Calu3 (cell line): ENCODE measurements around the gene SLC2A5. TPM values are rescaled to one million over a fixed set of nuclear protein-coding genes. Genes with fewer than 3 reads are reported as not detected.

Source experiments
- BruUV-seq: library from RNA; stranded (reverse); fragments of 400-500 nt; replicated peaks from 2 replicates; lab custom pipeline; 2021; lab: Mats Ljungman, UMichigan
- CTCF ChIA-PET: fragments of 300-600 bp; sonication (Branson Sonifier 250); formaldehyde crosslinking; loops from one replicate; lab custom pipeline; 2022; ENCODE audit warnings: antibody characterized with exemption; lab: Charles Lee
- DNase-seq: peaks from one replicate; pipeline ENCODE4 v3.0.0; 2022
- H3K27ac Mint-ChIP-seq: one replicate; pipeline ENCODE4 v1.8.0; 2022; ENCODE audit warnings: mixed read lengths; ENCODE audit not compliant: unreplicated experiment
- H3K27me3 Mint-ChIP-seq: one replicate; pipeline ENCODE4 v1.8.0; 2022; ENCODE audit warnings: mixed read lengths; ENCODE audit not compliant: unreplicated experiment
- H3K36me3 Mint-ChIP-seq: one replicate; pipeline ENCODE4 v1.8.0; 2022; ENCODE audit warnings: mild to moderate bottlenecking, moderate library complexity, mixed read lengths; ENCODE audit not compliant: insufficient read depth, unreplicated experiment
- H3K4me1 Mint-ChIP-seq: one replicate; pipeline ENCODE4 v1.8.0; 2022; ENCODE audit warnings: mild to moderate bottlenecking, low read depth, mixed read lengths; ENCODE audit not compliant: unreplicated experiment
- H3K4me3 Mint-ChIP-seq: one replicate; pipeline ENCODE4 v1.8.0; 2022; ENCODE audit warnings: mild to moderate bottlenecking, low read depth, moderate library complexity, mixed read lengths; ENCODE audit not compliant: unreplicated experiment
- H3K9me3 Mint-ChIP-seq: one replicate; pipeline ENCODE4 v1.8.0; 2022; ENCODE audit warnings: low read depth, mixed read lengths; ENCODE audit not compliant: unreplicated experiment
- intact Hi-C: fragments of 100-400 bp; cut with micrococcal nuclease; formaldehyde crosslinking; loops from one replicate; pipeline ENCODE4 v1.10.0; 2022; ENCODE audit not compliant: unreplicated experiment
- total RNA-seq: library from RNA; stranded (reverse); gene quantifications from 2 replicates; pipeline ENCODE4 v1.2.3, GENCODE V29; 2022
- TF ChIP-seq, protein P1 (sequence below): fragments of 200-600 bp; IDR thresholded peaks from one replicate; pipeline ENCODE4 v1.8.0; 2022; ENCODE audit warnings: antibody characterized with exemption; ENCODE audit not compliant: unreplicated experiment

SLC2A5 gene
- total RNA-seq, 1 experiment from 2014 or later: 0.33 TPM

GRCh38 chr1:9051379-9051778, 18.1 kb downstream of the SLC2A5 start:
- Mint-ChIP-seq H3K4me3 (no peak overlapping the region), H3K27ac (no peak overlapping the region), H3K9me3 (no peaks in the 10 kb centered on the region), H3K36me3 (no peaks in the 10 kb centered on the region), H3K27me3 (peaks cover 10% of the 10 kb centered on the region), H3K4me1 (no peaks in the 10 kb centered on the region)
- BruUV-seq: no TSS peak
- CTCF ChIA-PET: no interaction called here
- DNase-seq: no peak
- TF ChIP-seq, protein P1, sequence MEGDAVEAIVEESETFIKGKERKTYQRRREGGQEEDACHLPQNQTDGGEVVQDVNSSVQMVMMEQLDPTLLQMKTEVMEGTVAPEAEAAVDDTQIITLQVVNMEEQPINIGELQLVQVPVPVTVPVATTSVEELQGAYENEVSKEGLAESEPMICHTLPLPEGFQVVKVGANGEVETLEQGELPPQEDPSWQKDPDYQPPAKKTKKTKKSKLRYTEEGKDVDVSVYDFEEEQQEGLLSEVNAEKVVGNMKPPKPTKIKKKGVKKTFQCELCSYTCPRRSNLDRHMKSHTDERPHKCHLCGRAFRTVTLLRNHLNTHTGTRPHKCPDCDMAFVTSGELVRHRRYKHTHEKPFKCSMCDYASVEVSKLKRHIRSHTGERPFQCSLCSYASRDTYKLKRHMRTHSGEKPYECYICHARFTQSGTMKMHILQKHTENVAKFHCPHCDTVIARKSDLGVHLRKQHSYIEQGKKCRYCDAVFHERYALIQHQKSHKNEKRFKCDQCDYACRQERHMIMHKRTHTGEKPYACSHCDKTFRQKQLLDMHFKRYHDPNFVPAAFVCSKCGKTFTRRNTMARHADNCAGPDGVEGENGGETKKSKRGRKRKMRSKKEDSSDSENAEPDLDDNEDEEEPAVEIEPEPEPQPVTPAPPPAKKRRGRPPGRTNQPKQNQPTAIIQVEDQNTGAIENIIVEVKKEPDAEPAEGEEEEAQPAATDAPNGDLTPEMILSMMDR: no peak
- intact Hi-C loops: no loop called here

DNA sequence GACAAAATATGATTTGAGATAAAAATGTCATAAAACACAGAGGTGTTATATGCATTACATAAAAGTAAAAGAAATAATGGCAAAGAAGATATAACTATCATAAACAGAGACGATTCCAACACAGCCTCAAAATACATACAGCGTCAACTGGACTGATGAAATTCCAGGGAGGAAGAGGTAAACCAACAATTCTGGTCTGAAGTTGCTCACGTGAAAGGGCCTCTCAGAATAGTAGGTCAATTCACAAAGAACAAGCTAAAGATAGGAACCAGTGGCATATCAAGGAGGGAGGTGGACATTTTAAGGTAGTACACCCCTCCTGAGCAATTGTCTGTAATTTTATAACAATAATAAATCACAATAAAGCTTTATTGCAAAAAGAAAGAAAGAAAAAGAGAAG, 18.6 kb downstream of the SLC2A5 start:
- no peak for DNase-seq
- intact Hi-C loops: no loop called here
- Mint-ChIP-seq H3K27me3 (peaks cover 10% of the 10 kb centered on the region), H3K4me1 (no peaks in the 10 kb centered on the region), H3K9me3 (no peaks in the 10 kb centered on the region), H3K4me3 (no peak overlapping the region), H3K27ac (no peak overlapping the region), H3K36me3 (no peaks in the 10 kb centered on the region)
- no TSS peak for BruUV-seq
- CTCF ChIA-PET: no interaction called here
- TF ChIP-seq, protein P1: no peak

GRCh38 chr1:9048551-9048950, 20.9 kb downstream of the SLC2A5 start:
- TF ChIP-seq, protein P1: no peak
- H3K27ac Mint-ChIP-seq: no peak overlapping the region
- BruUV-seq: no TSS peak
- CTCF ChIA-PET: no interaction called here
- H3K4me1 Mint-ChIP-seq: no peaks in the 10 kb centered on the region
- intact Hi-C loops: no loop called here
- no peaks in the 10 kb centered on the region for H3K36me3 Mint-ChIP-seq
- H3K27me3 Mint-ChIP-seq: peaks cover 10% of the 10 kb centered on the region
- no peaks in the 10 kb centered on the region for H3K9me3 Mint-ChIP-seq
- no peak for DNase-seq
- no peak overlapping the region for H3K4me3 Mint-ChIP-seq

GRCh38 chr1:9047019-9047418, 22.4 kb downstream of the SLC2A5 start:
- Mint-ChIP-seq H3K4me1 (no peaks in the 10 kb centered on the region), H3K27me3 (peaks cover 10% of the 10 kb centered on the region), H3K9me3 (no peaks in the 10 kb centered on the region), H3K27ac (no peak overlapping the region), H3K4me3 (no peak overlapping the region), H3K36me3 (no peaks in the 10 kb centered on the region)
- no peak for DNase-seq
- intact Hi-C loops: no loop called here
- BruUV-seq: no TSS peak
- CTCF ChIA-PET: interaction anchor here (0.6 to 0.8 kb wide), 2 partner anchors 10 to 1524 kb away, joined by 3 to 11 read pairs; no protein-coding TSS in a partner anchor
- TF ChIP-seq, protein P1: no peak
